Progenitor cell of endocrine pancreas (in vitro differentiated cells): ENCODE data around the gene PTPRK. TPM values are rescaled to one million over a fixed set of nuclear protein-coding genes. Genes with fewer than 3 reads are reported as not detected.

Source experiments
- DNase-seq: peaks from one replicate; pipeline ENCODE4 v3.0.0; 2021; ENCODE audit warnings: low spot score; ENCODE audit not compliant: unreplicated experiment
- H3K27ac Mint-ChIP-seq: 2 replicates; pipeline ENCODE4 v1.8.0; 2021; ENCODE audit warnings: mild to moderate bottlenecking, moderate library complexity, mixed read lengths
- H3K27me3 Mint-ChIP-seq: 2 replicates; pipeline ENCODE4 v1.8.0; 2021; ENCODE audit warnings: mixed read lengths
- H3K36me3 Mint-ChIP-seq: 2 replicates; pipeline ENCODE4 v1.8.0; 2022; ENCODE audit warnings: mixed read lengths; ENCODE audit not compliant: insufficient read depth
- H3K4me1 Mint-ChIP-seq: 2 replicates; pipeline ENCODE4 v1.8.0; 2021; ENCODE audit warnings: low read depth, mixed read lengths
- H3K4me3 Mint-ChIP-seq: 2 replicates; pipeline ENCODE4 v1.8.0; 2021; ENCODE audit warnings: low read depth, mild to moderate bottlenecking, moderate library complexity, mixed read lengths
- H3K9me3 Mint-ChIP-seq: 2 replicates; pipeline ENCODE4 v1.8.0; 2021; ENCODE audit warnings: low read depth, mixed read lengths
- total RNA-seq: library from RNA; stranded (reverse); gene quantifications from 2 replicates; pipeline ENCODE4 v1.2.1, GENCODE V29; 2021
- TF ChIP-seq, protein P1 (sequence below): fragments of 200-600 bp; sonication (generic); IDR thresholded peaks from one replicate; pipeline ENCODE4 v1.5.0; 2021; ENCODE audit warnings: antibody characterized with exemption, mild to moderate bottlenecking; ENCODE audit not compliant: unreplicated experiment

PTPRK gene
- total RNA-seq, 1 donor from 2014 or later, result 86.2 TPM

DNA sequence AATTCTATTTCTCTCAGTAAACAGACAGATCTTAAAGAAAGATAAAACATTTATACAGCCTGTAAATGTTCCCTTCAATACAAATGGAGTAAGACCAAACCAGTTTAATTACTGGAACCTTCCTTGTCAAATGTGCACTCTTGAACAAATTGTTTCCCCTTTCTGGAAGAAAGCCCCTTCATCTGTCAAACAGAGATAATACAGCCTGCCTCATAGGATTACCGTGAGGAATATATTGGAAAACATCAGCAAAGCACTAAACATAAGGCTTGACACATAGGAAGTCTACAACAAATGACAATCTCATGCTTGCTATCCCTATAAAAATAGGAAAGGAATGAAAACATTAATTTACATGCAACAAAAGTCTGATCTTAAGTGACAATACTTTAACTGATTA is 173.8 kb downstream of the PTPRK start:
- Mint-ChIP-seq H3K36me3 (no peaks in the 10 kb centered on the region), H3K4me3 (no peak overlapping the region), H3K27ac (no peak overlapping the region), H3K9me3 (no peaks in the 10 kb centered on the region), H3K27me3 (no peaks in the 10 kb centered on the region), H3K4me1 (peaks cover 25% of the 10 kb centered on the region)
- TF ChIP-seq, protein P1, sequence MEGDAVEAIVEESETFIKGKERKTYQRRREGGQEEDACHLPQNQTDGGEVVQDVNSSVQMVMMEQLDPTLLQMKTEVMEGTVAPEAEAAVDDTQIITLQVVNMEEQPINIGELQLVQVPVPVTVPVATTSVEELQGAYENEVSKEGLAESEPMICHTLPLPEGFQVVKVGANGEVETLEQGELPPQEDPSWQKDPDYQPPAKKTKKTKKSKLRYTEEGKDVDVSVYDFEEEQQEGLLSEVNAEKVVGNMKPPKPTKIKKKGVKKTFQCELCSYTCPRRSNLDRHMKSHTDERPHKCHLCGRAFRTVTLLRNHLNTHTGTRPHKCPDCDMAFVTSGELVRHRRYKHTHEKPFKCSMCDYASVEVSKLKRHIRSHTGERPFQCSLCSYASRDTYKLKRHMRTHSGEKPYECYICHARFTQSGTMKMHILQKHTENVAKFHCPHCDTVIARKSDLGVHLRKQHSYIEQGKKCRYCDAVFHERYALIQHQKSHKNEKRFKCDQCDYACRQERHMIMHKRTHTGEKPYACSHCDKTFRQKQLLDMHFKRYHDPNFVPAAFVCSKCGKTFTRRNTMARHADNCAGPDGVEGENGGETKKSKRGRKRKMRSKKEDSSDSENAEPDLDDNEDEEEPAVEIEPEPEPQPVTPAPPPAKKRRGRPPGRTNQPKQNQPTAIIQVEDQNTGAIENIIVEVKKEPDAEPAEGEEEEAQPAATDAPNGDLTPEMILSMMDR, result no peak
- DNase-seq, result no peak

- H3K36me3 Mint-ChIP-seq, result no peaks in the 10 kb centered on the region
- H3K4me3 Mint-ChIP-seq, result no peak overlapping the region
- H3K4me1 Mint-ChIP-seq, result peaks cover 19% of the 10 kb centered on the region
- no peak overlapping the region for H3K27ac Mint-ChIP-seq
- no peaks in the 10 kb centered on the region for H3K9me3 Mint-ChIP-seq
- TF ChIP-seq, protein P1, result no peak
- H3K27me3 Mint-ChIP-seq, result no peaks in the 10 kb centered on the region
- no peak for DNase-seq
Observed at GRCh38 chr6:128345278-128345677, 175.1 kb downstream of the PTPRK start.

- TF ChIP-seq, protein P1, result no peak
- DNase-seq, result no peak
- no peaks in the 10 kb centered on the region for H3K36me3 Mint-ChIP-seq
- peaks cover 22% of the 10 kb centered on the region for H3K4me1 Mint-ChIP-seq
- no peaks in the 10 kb centered on the region for H3K9me3 Mint-ChIP-seq
- no peaks in the 10 kb centered on the region for H3K27me3 Mint-ChIP-seq
- H3K4me3 Mint-ChIP-seq, result no peak overlapping the region
- no peak overlapping the region for H3K27ac Mint-ChIP-seq
Observed at GRCh38 chr6:128343706-128344105, 176.7 kb downstream of the PTPRK start.

DNA sequence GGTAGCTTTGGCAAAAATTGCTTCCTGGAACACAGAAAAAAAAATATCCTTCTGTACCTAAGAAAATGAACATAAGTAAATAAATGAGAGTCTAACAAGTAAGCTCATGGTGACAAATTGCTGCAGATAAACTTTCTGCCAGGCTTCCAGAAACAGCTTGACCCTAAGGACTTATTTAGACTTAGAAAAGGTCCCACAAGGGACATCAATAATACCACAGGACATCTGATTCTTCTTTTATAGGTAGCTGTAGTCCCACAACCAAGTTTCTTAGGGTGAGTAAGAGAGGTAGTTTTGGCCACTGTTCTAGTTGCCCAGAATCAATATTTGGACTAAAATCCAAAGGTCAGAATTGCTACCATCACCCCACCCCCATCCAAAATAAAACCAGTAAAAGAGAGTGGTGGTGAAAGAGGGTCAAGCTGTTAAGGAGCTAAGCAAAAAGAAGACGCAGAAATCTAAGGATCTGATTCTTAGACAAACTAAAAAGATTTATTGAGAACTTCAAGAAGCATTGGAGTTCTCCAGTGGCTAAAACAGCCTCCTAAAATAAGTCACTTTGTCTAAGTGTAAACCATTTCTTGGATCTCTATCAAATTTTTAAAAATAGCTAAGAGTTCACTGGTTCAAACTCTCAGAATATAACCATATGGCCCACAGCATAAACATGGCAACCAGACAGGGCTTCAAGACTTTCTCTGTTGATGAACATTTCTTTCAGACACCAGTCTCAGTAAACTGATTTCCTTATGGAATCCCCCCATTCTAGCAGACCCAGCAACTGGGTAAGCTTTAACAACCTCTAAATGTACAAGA is 180.6 kb downstream of the PTPRK start:
- DNase-seq, result no peak
- Mint-ChIP-seq H3K27ac (peak overlapping the region; percentile 49), H3K4me1 (peaks cover 24% of the 10 kb centered on the region), H3K27me3 (no peaks in the 10 kb centered on the region), H3K9me3 (no peaks in the 10 kb centered on the region), H3K4me3 (no peak overlapping the region), H3K36me3 (peaks cover 3% of the 10 kb centered on the region)
- TF ChIP-seq, protein P1, result no peak

DNA sequence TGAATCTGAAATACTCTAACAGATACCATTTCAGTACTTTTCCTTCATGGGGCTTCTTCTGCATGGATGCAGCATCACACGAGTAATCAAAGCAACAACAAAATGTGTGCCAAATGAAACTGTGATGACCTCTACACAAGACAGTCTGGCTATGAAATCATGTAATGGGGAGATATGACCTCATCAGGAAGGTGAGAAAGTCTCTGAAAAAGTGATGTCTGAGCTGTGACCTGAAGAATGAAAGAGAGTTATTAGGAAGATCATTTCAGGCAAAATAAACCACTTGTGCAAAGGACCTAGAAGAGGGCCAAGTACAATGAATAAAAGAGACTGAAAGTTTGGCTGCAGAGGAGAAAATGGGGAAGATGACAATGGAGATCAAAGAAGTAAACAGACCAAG is 182.8 kb downstream of the PTPRK start:
- Mint-ChIP-seq H3K4me3 (no peak overlapping the region), H3K9me3 (no peaks in the 10 kb centered on the region), H3K4me1 (peaks cover 29% of the 10 kb centered on the region), H3K36me3 (peaks cover 4% of the 10 kb centered on the region), H3K27me3 (no peaks in the 10 kb centered on the region), H3K27ac (no peak overlapping the region)
- TF ChIP-seq, protein P1, result no peak
- no peak for DNase-seq
